ENCODE results near the gene CD6.

Gene CD6

GRCh38 chr11:61048368-61049062 lies 77.0 kb downstream of the CD6 start:
- Histone ChIP-seq H3K4me3 (replicated peaks; ENCODE audit: insufficient read depth, low read length) (no peak overlapping the region), H3K27ac (replicated peaks) (no peak overlapping the region), H3K27me3 (ENCODE audit: insufficient read depth, poor library complexity, severe bottlenecking) (no peaks in the 10 kb centered on the region)
- TF ChIP-seq REST (IDR thresholded peaks at IDR 0.05; ENCODE audit: insufficient replicate concordance, low read depth) = no peak
- no peak for TF ChIP-seq SPI1 (IDR thresholded peaks at IDR 0.05; ENCODE audit: borderline replicate concordance, low read depth)
- no peak for TF ChIP-seq POLR2AphosphoS5 (IDR thresholded peaks at IDR 0.05; ENCODE audit: low read depth)
- TF ChIP-seq GABPA (IDR thresholded peaks at IDR 0.05; ENCODE audit: low read depth) = no peak
- TF ChIP-seq CTCF (IDR thresholded peaks at IDR 0.05; ENCODE audit: insufficient read depth, low read length) = no peak
- no peak for DNase-seq (ENCODE audit: low read depth in 1 of 2, low spot score in 1 of 2)

GRCh38 chr11:61049063-61049377 lies 77.5 kb downstream of the CD6 start:
- no peak overlapping the region for H3K27ac ChIP-seq (replicated peaks)
- TF ChIP-seq GABPA (IDR thresholded peaks at IDR 0.05; ENCODE audit: low read depth) (no peak), SPI1 (IDR thresholded peaks at IDR 0.05; ENCODE audit: borderline replicate concordance, low read depth) (no peak), REST (IDR thresholded peaks at IDR 0.05; ENCODE audit: insufficient replicate concordance, low read depth) (no peak), CTCF (IDR thresholded peaks at IDR 0.05; ENCODE audit: insufficient read depth, low read length) (no peak)
- no peak for DNase-seq (ENCODE audit: low read depth in 1 of 2, low spot score in 1 of 2)
- no peaks in the 10 kb centered on the region for H3K27me3 ChIP-seq (ENCODE audit: insufficient read depth, poor library complexity, severe bottlenecking)
- no peak overlapping the region for H3K4me3 ChIP-seq (replicated peaks; ENCODE audit: insufficient read depth, low read length)

- H3K27me3 ChIP-seq (ENCODE audit: insufficient read depth, poor library complexity, severe bottlenecking) = no peaks in the 10 kb centered on the region
- TF ChIP-seq REST (IDR thresholded peaks at IDR 0.05; ENCODE audit: insufficient replicate concordance, low read depth) (no peak), SPI1 (IDR thresholded peaks at IDR 0.05; ENCODE audit: borderline replicate concordance, low read depth) (no peak), CTCF (IDR thresholded peaks at IDR 0.05; ENCODE audit: insufficient read depth, low read length) (no peak), POLR2AphosphoS5 (IDR thresholded peaks at IDR 0.05; ENCODE audit: low read depth) (no peak), GABPA (IDR thresholded peaks at IDR 0.05; ENCODE audit: low read depth) (no peak)
- no peak overlapping the region for H3K27ac ChIP-seq (replicated peaks)
- H3K4me3 ChIP-seq (replicated peaks; ENCODE audit: insufficient read depth, low read length) = no peak overlapping the region
- DNase-seq (ENCODE audit: low read depth in 1 of 2, low spot score in 1 of 2) = no peak
Observed at GRCh38 chr11:61049859-61050258, 78.4 kb downstream of the CD6 start.

Measured in HL-60 (cell line).